ENCODE results near the gene MCF2L2. TPM values are rescaled to one million over a fixed set of nuclear protein-coding genes. Genes with fewer than 3 reads are reported as not detected.
A peak's percentile ranks its signal among the peaks of the same experiment; 100 is the strongest.

Gene MCF2L2
- total RNA-seq, 1 experiment from 2014 or later, result 3.9 TPM

DNA sequence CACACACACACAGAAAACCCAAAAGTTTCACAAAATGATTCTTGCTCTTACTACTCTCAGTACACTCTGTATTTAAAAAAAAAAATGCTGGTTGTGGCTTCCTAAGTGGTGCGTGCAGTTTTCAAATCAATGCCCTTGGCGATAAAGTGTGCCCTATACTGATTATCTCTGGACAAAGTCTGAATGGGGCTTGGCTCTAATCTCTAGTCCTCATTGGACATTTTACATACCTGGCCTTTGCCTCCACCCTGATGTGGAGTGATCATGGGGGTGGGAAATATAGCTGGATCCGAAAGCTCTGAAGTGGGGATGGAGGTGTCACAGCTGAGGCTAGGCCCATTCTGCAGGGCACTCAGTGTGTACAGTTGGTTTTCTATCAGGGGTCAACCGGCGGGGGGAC lies 161.3 kb downstream of the MCF2L2 start:
- Histone ChIP-seq H3K36me3 (ENCODE audit: control insufficient read depth, insufficient read depth, low read length) (no peaks in the 10 kb centered on the region; the same call in none of the 2 replicates), H3K4me3 (ENCODE audit: low read depth, low read length) (no peak overlapping the region), H3K4me1 (peaks cover 38% of the 10 kb centered on the region), H3K9me3 (no peaks in the 10 kb centered on the region), H3K27me3 (replicated peaks; ENCODE audit: control insufficient read depth, insufficient read depth, low read length) (no peaks in the 10 kb centered on the region)
- peaks cover 15% of the 10 kb centered on the region for H3K4me1 Mint-ChIP-seq (ENCODE audit: low read depth, unreplicated experiment)
- TF ChIP-seq, protein P1, sequence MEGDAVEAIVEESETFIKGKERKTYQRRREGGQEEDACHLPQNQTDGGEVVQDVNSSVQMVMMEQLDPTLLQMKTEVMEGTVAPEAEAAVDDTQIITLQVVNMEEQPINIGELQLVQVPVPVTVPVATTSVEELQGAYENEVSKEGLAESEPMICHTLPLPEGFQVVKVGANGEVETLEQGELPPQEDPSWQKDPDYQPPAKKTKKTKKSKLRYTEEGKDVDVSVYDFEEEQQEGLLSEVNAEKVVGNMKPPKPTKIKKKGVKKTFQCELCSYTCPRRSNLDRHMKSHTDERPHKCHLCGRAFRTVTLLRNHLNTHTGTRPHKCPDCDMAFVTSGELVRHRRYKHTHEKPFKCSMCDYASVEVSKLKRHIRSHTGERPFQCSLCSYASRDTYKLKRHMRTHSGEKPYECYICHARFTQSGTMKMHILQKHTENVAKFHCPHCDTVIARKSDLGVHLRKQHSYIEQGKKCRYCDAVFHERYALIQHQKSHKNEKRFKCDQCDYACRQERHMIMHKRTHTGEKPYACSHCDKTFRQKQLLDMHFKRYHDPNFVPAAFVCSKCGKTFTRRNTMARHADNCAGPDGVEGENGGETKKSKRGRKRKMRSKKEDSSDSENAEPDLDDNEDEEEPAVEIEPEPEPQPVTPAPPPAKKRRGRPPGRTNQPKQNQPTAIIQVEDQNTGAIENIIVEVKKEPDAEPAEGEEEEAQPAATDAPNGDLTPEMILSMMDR (IDR thresholded peaks at IDR 0.05; ENCODE audit: insufficient read depth in 1 of 2, low read depth in 1 of 2, low read length in 1 of 2, severe bottlenecking in 1 of 2, unreplicated experiment in 1 of 2), result no peak
- no peak overlapping the region for H3K4me3 Mint-ChIP-seq (ENCODE audit: unreplicated experiment)
- ChIA-PET CTCF (no interaction called here), POLR2A (no interaction called here)
- H3K36me3 Mint-ChIP-seq (ENCODE audit: insufficient read depth, unreplicated experiment), result no peaks in the 10 kb centered on the region
- intact Hi-C loops (cut with micrococcal nuclease; ENCODE audit: unreplicated experiment), result no loop called here
- no peaks in the 10 kb centered on the region for H3K9me3 Mint-ChIP-seq (ENCODE audit: unreplicated experiment)
- BruUV-seq (replicated peaks), result no TSS peak
- DNase-seq, result no peak
- no peaks in the 10 kb centered on the region for H3K27me3 Mint-ChIP-seq (ENCODE audit: insufficient read depth, unreplicated experiment)
- no peak overlapping the region for H3K27ac Mint-ChIP-seq (ENCODE audit: unreplicated experiment)

DNA sequence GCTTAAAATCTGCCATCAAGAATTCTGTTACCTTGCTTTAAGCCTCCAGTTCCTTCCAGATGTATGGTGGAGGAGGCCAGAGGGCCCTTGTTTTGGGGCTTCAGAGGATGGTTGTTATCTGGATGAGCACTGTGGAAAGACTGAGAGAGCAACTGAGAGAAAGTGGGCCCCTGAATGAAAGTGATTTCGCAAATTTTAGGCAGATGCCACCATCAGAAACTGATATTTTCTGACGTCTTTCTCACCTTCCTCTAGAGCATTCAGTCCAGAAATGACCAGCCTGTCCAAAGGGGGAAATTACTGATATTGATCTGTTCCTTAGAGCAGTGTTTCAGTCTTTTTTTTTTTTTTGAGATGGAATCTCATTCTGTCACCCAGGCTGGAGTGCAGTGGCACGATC lies 162.0 kb downstream of the MCF2L2 start:
- H3K9me3 ChIP-seq, result no peaks in the 10 kb centered on the region
- H3K27ac Mint-ChIP-seq (ENCODE audit: unreplicated experiment), result no peak overlapping the region
- ChIA-PET CTCF (no interaction called here), POLR2A (interaction anchor here (0.5 kb wide), 1 partner anchor 90 kb away, joined by 4 read pairs; no protein-coding TSS in a partner anchor)
- TF ChIP-seq, protein P1 (IDR thresholded peaks at IDR 0.05; ENCODE audit: insufficient read depth in 1 of 2, low read depth in 1 of 2, low read length in 1 of 2, severe bottlenecking in 1 of 2, unreplicated experiment in 1 of 2), result no peak
- H3K4me3 ChIP-seq (ENCODE audit: low read depth, low read length), result no peak overlapping the region
- peaks cover 38% of the 10 kb centered on the region for H3K4me1 ChIP-seq
- no peaks in the 10 kb centered on the region for H3K27me3 ChIP-seq (replicated peaks; ENCODE audit: control insufficient read depth, insufficient read depth, low read length)
- H3K9me3 Mint-ChIP-seq (ENCODE audit: unreplicated experiment), result no peaks in the 10 kb centered on the region
- no TSS peak for BruUV-seq (replicated peaks)
- intact Hi-C loops (cut with micrococcal nuclease; ENCODE audit: unreplicated experiment), result no loop called here
- peaks cover 15% of the 10 kb centered on the region for H3K4me1 Mint-ChIP-seq (ENCODE audit: low read depth, unreplicated experiment)
- no peaks in the 10 kb centered on the region for H3K36me3 Mint-ChIP-seq (ENCODE audit: insufficient read depth, unreplicated experiment)
- no peaks in the 10 kb centered on the region; the same call in none of the 2 replicates for H3K36me3 ChIP-seq (ENCODE audit: control insufficient read depth, insufficient read depth, low read length)
- H3K4me3 Mint-ChIP-seq (ENCODE audit: unreplicated experiment), result no peak overlapping the region
- H3K27me3 Mint-ChIP-seq (ENCODE audit: insufficient read depth, unreplicated experiment), result no peaks in the 10 kb centered on the region
- DNase-seq, result no peak

DNA sequence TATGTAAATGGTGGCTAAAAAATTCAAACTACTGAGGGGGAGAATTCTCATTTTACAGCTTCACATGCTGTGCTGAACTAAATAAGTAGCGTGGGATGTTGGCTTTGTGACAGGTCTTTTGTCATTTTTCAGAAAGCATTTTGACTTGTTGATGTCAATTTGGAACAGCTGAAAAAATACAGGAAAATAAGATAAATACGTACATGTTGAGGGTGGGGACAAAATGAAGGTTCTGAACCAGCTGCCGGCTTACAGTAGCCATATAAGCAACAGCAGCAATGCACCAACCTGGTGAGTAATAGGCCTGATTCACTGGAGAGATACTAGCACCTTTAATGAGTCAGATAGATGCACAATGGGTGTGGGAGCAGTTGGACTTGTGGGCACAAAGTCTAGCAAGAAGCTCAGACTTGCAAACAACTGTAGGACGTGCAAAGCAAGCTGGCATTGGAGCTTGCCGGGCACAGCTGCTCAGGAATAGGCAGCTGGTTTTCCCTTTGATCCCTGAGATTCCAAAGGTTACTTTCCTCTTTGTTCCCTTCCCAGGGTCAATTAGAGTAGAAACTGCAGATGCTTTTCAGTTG lies 162.5 kb downstream of the MCF2L2 start:
- no peaks in the 10 kb centered on the region for H3K27me3 Mint-ChIP-seq (ENCODE audit: insufficient read depth, unreplicated experiment)
- Histone ChIP-seq H3K27me3 (replicated peaks; ENCODE audit: control insufficient read depth, insufficient read depth, low read length) (no peaks in the 10 kb centered on the region), H3K4me1 (peaks cover 38% of the 10 kb centered on the region), H3K4me3 (ENCODE audit: low read depth, low read length) (no peak overlapping the region), H3K9me3 (no peaks in the 10 kb centered on the region), H3K36me3 (ENCODE audit: control insufficient read depth, insufficient read depth, low read length) (no peaks in the 10 kb centered on the region; the same call in none of the 2 replicates)
- no peaks in the 10 kb centered on the region for H3K9me3 Mint-ChIP-seq (ENCODE audit: unreplicated experiment)
- H3K27ac Mint-ChIP-seq (ENCODE audit: unreplicated experiment), result no peak overlapping the region
- TF ChIP-seq, protein P1 (IDR thresholded peaks at IDR 0.05; ENCODE audit: insufficient read depth in 1 of 2, low read depth in 1 of 2, low read length in 1 of 2, severe bottlenecking in 1 of 2, unreplicated experiment in 1 of 2), result no peak
- ChIA-PET POLR2A (interaction anchor here (0.5 kb wide), 1 partner anchor 90 kb away, joined by 4 read pairs; no protein-coding TSS in a partner anchor), CTCF (no interaction called here)
- H3K4me3 Mint-ChIP-seq (ENCODE audit: unreplicated experiment), result no peak overlapping the region
- H3K4me1 Mint-ChIP-seq (ENCODE audit: low read depth, unreplicated experiment), result peaks cover 15% of the 10 kb centered on the region
- BruUV-seq (replicated peaks), result no TSS peak
- H3K36me3 Mint-ChIP-seq (ENCODE audit: insufficient read depth, unreplicated experiment), result no peaks in the 10 kb centered on the region
- intact Hi-C loops (cut with micrococcal nuclease; ENCODE audit: unreplicated experiment), result no loop called here
- DNase-seq, result peak in 1 of 2 experiments; percentile 40

Measured in Caco-2 (cell line).